ENCODE results near the gene MARCHF6. TPM values are rescaled to one million over a fixed set of nuclear protein-coding genes. Genes with fewer than 3 reads are reported as not detected.

The MARCHF6 gene
- total RNA-seq, 1 experiment from 2014 or later = 129 TPM

DNA sequence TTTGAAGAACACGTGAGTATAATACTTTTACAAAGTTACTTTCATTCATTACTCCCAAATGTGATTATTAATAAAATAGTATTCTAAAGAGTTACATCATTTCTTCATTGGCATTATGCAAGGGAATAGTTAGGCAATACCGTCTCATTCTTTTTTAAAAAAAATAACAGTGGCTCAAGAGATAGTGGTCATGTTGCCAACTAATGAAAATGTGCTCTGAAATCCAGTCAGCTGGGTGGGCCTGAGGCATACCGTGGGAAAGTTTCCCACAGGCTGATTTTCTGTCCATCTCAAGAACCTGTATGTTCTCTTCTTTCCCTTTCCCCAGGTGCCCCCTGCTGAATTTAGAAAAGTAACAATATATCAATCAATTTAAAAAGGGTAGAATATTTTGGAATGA, 47.3 kb downstream of the MARCHF6 start:
- Histone ChIP-seq H3K27me3 (replicated peaks; ENCODE audit: insufficient read depth, low read depth, low read length, poor library complexity) (no peaks in the 10 kb centered on the region), H3K4me3 (ENCODE audit: low read depth, low read length, poor library complexity, severe bottlenecking) (no peak overlapping the region), H3K27ac (ENCODE audit: low read depth, low read length, poor library complexity, severe bottlenecking) (no peak overlapping the region), H3K4me1 (ENCODE audit: insufficient read depth, low read length, poor library complexity, severe bottlenecking) (no peaks in the 10 kb centered on the region), H3K36me3 (ENCODE audit: insufficient read depth, low read length, poor library complexity, severe bottlenecking) (peaks cover 60% of the 10 kb centered on the region), H3K9me3 (ENCODE audit: low read depth, low read length, poor library complexity, severe bottlenecking) (no peaks in the 10 kb centered on the region)
- no peak for DNase-seq (ENCODE audit: low spot score)
- CTCF ChIA-PET = no interaction called here
- TF ChIP-seq, protein P1, sequence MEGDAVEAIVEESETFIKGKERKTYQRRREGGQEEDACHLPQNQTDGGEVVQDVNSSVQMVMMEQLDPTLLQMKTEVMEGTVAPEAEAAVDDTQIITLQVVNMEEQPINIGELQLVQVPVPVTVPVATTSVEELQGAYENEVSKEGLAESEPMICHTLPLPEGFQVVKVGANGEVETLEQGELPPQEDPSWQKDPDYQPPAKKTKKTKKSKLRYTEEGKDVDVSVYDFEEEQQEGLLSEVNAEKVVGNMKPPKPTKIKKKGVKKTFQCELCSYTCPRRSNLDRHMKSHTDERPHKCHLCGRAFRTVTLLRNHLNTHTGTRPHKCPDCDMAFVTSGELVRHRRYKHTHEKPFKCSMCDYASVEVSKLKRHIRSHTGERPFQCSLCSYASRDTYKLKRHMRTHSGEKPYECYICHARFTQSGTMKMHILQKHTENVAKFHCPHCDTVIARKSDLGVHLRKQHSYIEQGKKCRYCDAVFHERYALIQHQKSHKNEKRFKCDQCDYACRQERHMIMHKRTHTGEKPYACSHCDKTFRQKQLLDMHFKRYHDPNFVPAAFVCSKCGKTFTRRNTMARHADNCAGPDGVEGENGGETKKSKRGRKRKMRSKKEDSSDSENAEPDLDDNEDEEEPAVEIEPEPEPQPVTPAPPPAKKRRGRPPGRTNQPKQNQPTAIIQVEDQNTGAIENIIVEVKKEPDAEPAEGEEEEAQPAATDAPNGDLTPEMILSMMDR (conservative IDR thresholded peaks at IDR 0.05; ENCODE audit: low read depth, low read length) = no peak
- no peak for TF ChIP-seq EZH2 (IDR thresholded peaks at IDR 0.05; ENCODE audit: borderline replicate concordance, low read depth, low read length, poor library complexity, severe bottlenecking)
- intact Hi-C loops (cut with micrococcal nuclease; ENCODE audit: unreplicated experiment) = no loop called here
- BruUV-seq (replicated peaks) = no TSS peak
- POLR2A ChIA-PET (ENCODE audit: low non-redundant PET) = no interaction called here

GRCh38 chr5:10401498-10401897, 48.0 kb downstream of the MARCHF6 start:
- no peaks in the 10 kb centered on the region for H3K9me3 ChIP-seq (ENCODE audit: low read depth, low read length, poor library complexity, severe bottlenecking)
- TF ChIP-seq EZH2 (IDR thresholded peaks at IDR 0.05; ENCODE audit: borderline replicate concordance, low read depth, low read length, poor library complexity, severe bottlenecking) = no peak
- TF ChIP-seq, protein P1 (conservative IDR thresholded peaks at IDR 0.05; ENCODE audit: low read depth, low read length) = no peak
- H3K36me3 ChIP-seq (ENCODE audit: insufficient read depth, low read length, poor library complexity, severe bottlenecking) = peaks cover 65% of the 10 kb centered on the region
- intact Hi-C loops (cut with micrococcal nuclease; ENCODE audit: unreplicated experiment) = no loop called here
- ChIA-PET CTCF (no interaction called here), POLR2A (ENCODE audit: low non-redundant PET) (no interaction called here)
- no peak for DNase-seq (ENCODE audit: low spot score)
- no peaks in the 10 kb centered on the region for H3K4me1 ChIP-seq (ENCODE audit: insufficient read depth, low read length, poor library complexity, severe bottlenecking)
- TSS peak; percentile 12 for BruUV-seq (replicated peaks)
- no peaks in the 10 kb centered on the region for H3K27me3 ChIP-seq (replicated peaks; ENCODE audit: insufficient read depth, low read depth, low read length, poor library complexity)
- H3K4me3 ChIP-seq (ENCODE audit: low read depth, low read length, poor library complexity, severe bottlenecking) = no peak overlapping the region
- no peak overlapping the region for H3K27ac ChIP-seq (ENCODE audit: low read depth, low read length, poor library complexity, severe bottlenecking)

Other genes with a start within 250 kb of the MARCHF6 start
- 34.8 and 36.6 TPM in 2 replicates for gene ATPSCKMT, start 103.8 kb upstream of the MARCHF6 start, total RNA-seq (2021)
- gene CCT5, start 103.4 kb upstream of the MARCHF6 start, total RNA-seq (2021) = 651 and 675 TPM in 2 replicates
- gene CMBL, start 45.8 kb upstream of the MARCHF6 start, total RNA-seq (2021) = 15.7 and 17.2 TPM in 2 replicates
- gene ROPN1L, start 88.2 kb downstream of the MARCHF6 start, total RNA-seq (2021) = 0.24 and 0.39 TPM in 2 replicates
- gene ANKRD33B, start 210.4 kb downstream of the MARCHF6 start, total RNA-seq (2021) = 0.75 and 1.1 TPM in 2 replicates